ENCODE data around the gene PRR22. TPM values are rescaled to one million over a fixed set of nuclear protein-coding genes. Genes with fewer than 3 reads are reported as not detected.
"Not testable (repeated sequence)": the region's sequence is repeated elsewhere in the genome, so short reads cannot be mapped to it uniquely, and the experiment has no call there.

Gene PRR22
- total RNA-seq, 4 donors from 2014 or later, result 1.1 to 10.5 (median 1.6) TPM

DNA sequence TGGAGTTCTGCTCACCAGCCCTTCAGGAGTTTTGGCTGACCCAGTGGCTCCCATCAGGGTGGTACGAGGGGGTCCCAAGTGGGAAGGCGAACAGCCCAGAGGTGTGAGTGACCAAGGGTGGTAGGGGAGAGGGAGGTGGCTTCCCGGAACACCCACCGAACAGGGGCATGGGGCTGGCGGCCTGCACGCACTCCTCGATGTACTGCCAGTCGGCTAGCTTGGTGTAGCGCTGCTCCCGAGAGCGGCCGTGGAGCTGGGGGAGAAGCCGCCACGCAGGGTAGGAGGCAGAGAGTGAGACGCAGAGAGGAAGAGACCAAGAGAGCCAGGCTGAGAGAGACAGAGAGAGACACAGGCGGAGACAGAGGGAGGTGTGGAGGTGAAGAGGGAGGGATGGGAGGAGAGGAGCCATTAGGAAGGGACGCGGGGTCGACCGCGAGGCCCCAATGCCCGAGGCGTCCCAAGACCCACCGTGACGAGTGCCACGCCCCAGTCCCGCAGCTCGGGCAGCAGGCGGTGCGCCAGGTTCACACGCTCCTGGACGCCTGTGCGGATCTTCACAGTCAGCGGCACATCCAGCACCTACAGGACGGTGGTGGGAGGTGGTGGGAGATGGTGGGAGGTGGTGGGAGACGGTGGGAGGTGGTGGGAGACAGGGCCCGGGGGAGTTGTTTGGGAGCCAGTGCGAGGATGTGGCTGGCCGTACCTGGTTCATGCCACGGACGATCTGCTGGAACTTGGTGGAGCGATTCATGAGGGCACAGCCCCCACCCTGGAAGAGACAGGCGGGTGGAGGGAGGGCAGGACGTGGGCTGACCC, 2.3 kb upstream of the PRR22 start:
- intact Hi-C loops (cut with DNase I; ENCODE audit: low total_unique reads) (no loop called here), in situ Hi-C loops (cut with MboI; ENCODE audit: low pct_ligation_motif_present in 1 of 4, low pct_unique_long_range_greater_than_20kb in 1 of 4, low sequenced_read_pairs in 3 of 4) (no loop called here)
- no peak for DNase-seq
- Histone ChIP-seq H3K4me3 (no peak overlapping the region), H3K36me3 (peaks cover 0 to 47% (median 20%) of the 10 kb centered on the region in 4 donors), H3K4me1 (peaks cover 0 to 7% (median 6%) of the 10 kb centered on the region in 4 donors), H3K27ac (no peak overlapping the region), H3K9me3 (no peaks in the 10 kb centered on the region), H3K27me3 (no peaks in the 10 kb centered on the region)
- TF ChIP-seq POLR2AphosphoS5 (IDR thresholded peaks at IDR 0.05) (no peak), EP300 (IDR thresholded peaks at IDR 0.05; ENCODE audit: low read depth) (no peak), POLR2A (IDR thresholded peaks at IDR 0.05) (no peak)
- TF ChIP-seq, protein P1, sequence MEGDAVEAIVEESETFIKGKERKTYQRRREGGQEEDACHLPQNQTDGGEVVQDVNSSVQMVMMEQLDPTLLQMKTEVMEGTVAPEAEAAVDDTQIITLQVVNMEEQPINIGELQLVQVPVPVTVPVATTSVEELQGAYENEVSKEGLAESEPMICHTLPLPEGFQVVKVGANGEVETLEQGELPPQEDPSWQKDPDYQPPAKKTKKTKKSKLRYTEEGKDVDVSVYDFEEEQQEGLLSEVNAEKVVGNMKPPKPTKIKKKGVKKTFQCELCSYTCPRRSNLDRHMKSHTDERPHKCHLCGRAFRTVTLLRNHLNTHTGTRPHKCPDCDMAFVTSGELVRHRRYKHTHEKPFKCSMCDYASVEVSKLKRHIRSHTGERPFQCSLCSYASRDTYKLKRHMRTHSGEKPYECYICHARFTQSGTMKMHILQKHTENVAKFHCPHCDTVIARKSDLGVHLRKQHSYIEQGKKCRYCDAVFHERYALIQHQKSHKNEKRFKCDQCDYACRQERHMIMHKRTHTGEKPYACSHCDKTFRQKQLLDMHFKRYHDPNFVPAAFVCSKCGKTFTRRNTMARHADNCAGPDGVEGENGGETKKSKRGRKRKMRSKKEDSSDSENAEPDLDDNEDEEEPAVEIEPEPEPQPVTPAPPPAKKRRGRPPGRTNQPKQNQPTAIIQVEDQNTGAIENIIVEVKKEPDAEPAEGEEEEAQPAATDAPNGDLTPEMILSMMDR (IDR thresholded peaks at IDR 0.05), result no peak
- 94% methylated on average over 42 of the region's 44 CpGs; no CpG with 5 or more reads in 1 of the 2 donors for WGBS, 2 donors (ENCODE audit: low coverage in 1 of 2)

DNA sequence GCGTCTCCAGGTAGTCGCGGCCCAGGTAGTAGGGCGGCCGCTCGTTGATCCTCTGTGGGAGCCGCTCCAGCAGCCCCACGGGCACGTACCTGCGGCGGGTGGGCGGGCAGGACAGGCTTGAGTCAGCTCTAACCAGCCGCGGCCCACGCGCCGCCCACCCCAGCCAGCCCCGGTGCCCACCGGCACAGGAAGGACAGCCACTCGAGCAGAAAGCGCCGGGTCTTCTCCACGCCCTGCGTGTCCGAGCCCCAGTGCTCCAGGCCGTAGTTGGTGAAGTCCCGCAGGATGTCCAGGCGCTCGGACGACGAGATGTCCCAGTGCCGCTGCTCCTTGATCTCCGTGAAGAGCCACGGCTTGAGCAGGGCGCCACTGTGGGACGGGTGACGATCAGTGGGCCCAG, 877 bp upstream of the PRR22 start:
- DNase-seq, result no peak
- no peaks in the 10 kb centered on the region for H3K9me3 ChIP-seq
- 100% methylated on average over 3 of the region's 37 CpGs; no CpG with 5 or more reads in 1 of the 2 donors for WGBS, 2 donors (ENCODE audit: low coverage in 1 of 2)
- intact Hi-C loops (cut with DNase I; ENCODE audit: low total_unique reads), result no loop called here
- H3K4me1 ChIP-seq, result peaks cover 0 to 7% (median 6%) of the 10 kb centered on the region in 4 donors
- TF ChIP-seq POLR2A (IDR thresholded peaks at IDR 0.05) (no peak), EP300 (IDR thresholded peaks at IDR 0.05; ENCODE audit: low read depth) (no peak), POLR2AphosphoS5 (IDR thresholded peaks at IDR 0.05) (no peak)
- TF ChIP-seq, protein P1 (IDR thresholded peaks at IDR 0.05), result no peak
- H3K27me3 ChIP-seq, result no peaks in the 10 kb centered on the region
- H3K4me3 ChIP-seq, result no peak overlapping the region
- peaks cover 0 to 47% (median 20%) of the 10 kb centered on the region in 4 donors for H3K36me3 ChIP-seq
- H3K27ac ChIP-seq, result no peak overlapping the region
- in situ Hi-C loops (cut with MboI; ENCODE audit: low pct_ligation_motif_present in 1 of 4, low pct_unique_long_range_greater_than_20kb in 1 of 4, low sequenced_read_pairs in 3 of 4), result no loop called here

DNA sequence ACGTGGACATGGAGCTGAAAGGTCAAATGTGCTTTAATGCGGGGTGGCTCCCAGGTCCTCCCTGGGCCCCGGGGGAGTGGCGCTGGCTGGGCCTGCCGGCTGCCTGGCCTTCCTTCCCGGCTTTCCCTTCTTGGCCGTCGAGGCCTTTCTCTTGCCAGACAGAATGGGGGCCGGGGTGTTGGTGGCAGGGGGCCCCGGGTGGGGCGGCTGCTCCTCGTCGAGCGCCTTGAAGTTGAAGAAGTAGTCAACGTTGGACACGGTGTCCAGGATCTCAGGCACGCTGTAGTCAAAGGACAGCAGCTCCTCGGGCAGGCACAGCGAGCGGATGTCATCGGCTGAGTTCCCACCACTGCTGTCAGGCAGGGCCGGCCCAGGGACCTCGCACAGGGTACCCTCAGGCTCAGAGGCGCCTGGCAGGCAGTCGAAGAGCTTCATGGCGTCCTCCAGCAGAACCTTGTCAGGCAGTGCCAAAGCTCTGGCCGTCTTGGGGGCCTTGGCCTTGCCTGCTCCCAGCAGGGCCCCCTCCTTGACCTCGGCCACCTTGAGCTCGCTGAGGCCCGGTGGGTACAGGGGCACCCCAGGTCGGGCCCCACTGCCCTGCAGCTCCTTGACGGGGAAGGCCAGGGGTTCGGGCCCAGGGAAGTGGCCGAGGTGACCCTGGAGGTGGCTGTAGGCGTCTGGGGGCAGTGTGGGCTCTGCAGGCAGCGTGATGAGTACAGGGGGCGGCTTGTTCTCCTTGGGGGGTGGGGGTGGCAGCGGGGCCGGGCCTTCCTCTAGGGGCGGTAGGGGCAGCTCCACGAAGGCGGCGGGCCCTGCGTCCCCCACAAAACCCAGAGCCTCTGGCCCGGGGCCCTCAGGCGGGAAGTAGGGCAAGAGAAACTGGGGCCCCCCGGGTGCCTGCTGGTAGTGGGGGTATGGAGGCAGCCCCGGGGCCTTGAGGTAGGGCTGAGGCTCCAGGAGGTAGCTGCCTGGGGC, 1.3 kb downstream of the PRR22 start:
- DNase-seq, result no peak
- no peaks in the 10 kb centered on the region for H3K4me1 ChIP-seq
- no peak for TF ChIP-seq POLR2A (IDR thresholded peaks at IDR 0.05)
- TF ChIP-seq EP300 (IDR thresholded peaks at IDR 0.05; ENCODE audit: low read depth), result no peak
- no peak for TF ChIP-seq POLR2AphosphoS5 (IDR thresholded peaks at IDR 0.05)
- TF ChIP-seq, protein P1 (IDR thresholded peaks at IDR 0.05), result no peak
- in situ Hi-C loops (cut with MboI; ENCODE audit: low pct_ligation_motif_present in 1 of 4, low pct_unique_long_range_greater_than_20kb in 1 of 4, low sequenced_read_pairs in 3 of 4) (no loop called here), intact Hi-C loops (cut with DNase I; ENCODE audit: low total_unique reads) (no loop called here)
- no peaks in the 10 kb centered on the region for H3K9me3 ChIP-seq
- no peaks in the 10 kb centered on the region for H3K27me3 ChIP-seq
- H3K4me3 ChIP-seq, result no peak overlapping the region
- H3K27ac ChIP-seq, result no peak overlapping the region
- WGBS, 2 donors (ENCODE audit: low coverage in 1 of 2), result 90% methylated on average over 28 of the region's 48 CpGs; no CpG with 5 or more reads in 1 of the 2 donors
- H3K36me3 ChIP-seq, result peaks cover 0 to 32% (median 17%) of the 10 kb centered on the region in 4 donors

DNA sequence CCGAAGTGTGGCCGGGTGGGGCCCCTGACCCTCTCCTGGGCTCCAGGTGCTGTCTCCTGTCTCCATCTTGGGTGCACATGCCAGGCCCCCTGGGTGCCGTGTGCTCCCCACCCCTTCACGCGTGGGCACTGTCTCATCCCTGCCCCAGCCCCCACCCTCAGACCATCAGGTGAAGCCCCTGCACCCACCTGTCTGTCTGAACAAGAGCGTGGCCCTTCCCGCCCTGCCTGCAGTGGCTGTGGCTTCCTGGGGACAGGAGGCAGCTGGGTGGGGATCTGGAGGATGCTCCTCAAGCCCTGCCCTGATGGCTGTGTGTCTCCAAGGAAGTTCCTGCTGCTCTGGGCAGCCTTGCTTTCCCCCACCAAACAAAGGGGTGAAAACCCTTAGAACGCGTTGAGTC, 2.2 kb downstream of the PRR22 start:
- Histone ChIP-seq H3K36me3 (peaks cover 0 to 24% (median 13%) of the 10 kb centered on the region in 4 donors), H3K9me3 (no peaks in the 10 kb centered on the region), H3K4me3 (no peak overlapping the region), H3K4me1 (no peaks in the 10 kb centered on the region), H3K27ac (no peak overlapping the region), H3K27me3 (no peaks in the 10 kb centered on the region)
- WGBS, 2 donors (ENCODE audit: low coverage in 1 of 2), result 78% methylated on average over 9 of the region's 9 CpGs; no CpG with 5 or more reads in 1 of the 2 donors
- in situ Hi-C loops (cut with MboI; ENCODE audit: low pct_ligation_motif_present in 1 of 4, low pct_unique_long_range_greater_than_20kb in 1 of 4, low sequenced_read_pairs in 3 of 4), result no loop called here
- intact Hi-C loops (cut with DNase I; ENCODE audit: low total_unique reads), result no loop called here
- no peak for DNase-seq
- TF ChIP-seq POLR2A (IDR thresholded peaks at IDR 0.05) (no peak), POLR2AphosphoS5 (IDR thresholded peaks at IDR 0.05) (no peak), EP300 (IDR thresholded peaks at IDR 0.05; ENCODE audit: low read depth) (no peak)
- TF ChIP-seq, protein P1 (IDR thresholded peaks at IDR 0.05), result no peak

DNA sequence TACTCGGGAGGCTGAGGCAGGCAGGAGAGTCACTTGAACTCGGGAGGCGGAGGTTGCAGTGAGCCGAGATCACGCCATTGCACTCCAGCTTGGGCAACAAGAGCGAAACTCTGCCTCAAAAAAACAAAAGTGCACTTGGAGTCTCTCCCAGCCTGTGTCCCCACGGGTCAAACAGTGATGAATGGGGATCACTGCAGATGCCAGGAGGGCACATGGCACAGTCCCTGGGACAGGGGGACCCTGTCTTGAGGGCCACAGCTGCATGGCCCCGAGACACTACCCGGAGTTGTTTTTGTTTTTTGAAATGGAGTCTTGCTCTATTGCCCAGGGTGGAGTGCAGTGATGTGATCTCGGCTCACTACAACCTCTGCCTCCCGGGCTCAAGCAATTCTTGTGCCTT, 3.6 kb downstream of the PRR22 start:
- H3K27ac ChIP-seq; DNase-seq; H3K9me3 ChIP-seq; in situ Hi-C loops (cut with MboI; ENCODE audit: low pct_ligation_motif_present in 1 of 4, low pct_unique_long_range_greater_than_20kb in 1 of 4, low sequenced_read_pairs in 3 of 4); H3K27me3 ChIP-seq; intact Hi-C loops (cut with DNase I; ENCODE audit: low total_unique reads); H3K4me3 ChIP-seq; H3K4me1 ChIP-seq: not testable (repeated sequence)
- H3K36me3 ChIP-seq, result peaks cover 0 to 10% (median 7%) of the 10 kb centered on the region in 4 donors
- WGBS, 2 donors (ENCODE audit: low coverage in 1 of 2), result 82% methylated on average over 11 of the region's 11 CpGs; no CpG with 5 or more reads in 1 of the 2 donors
